Measurements from ENCODE around the gene DCAF12L2.

DCAF12L2 gene

DNA sequence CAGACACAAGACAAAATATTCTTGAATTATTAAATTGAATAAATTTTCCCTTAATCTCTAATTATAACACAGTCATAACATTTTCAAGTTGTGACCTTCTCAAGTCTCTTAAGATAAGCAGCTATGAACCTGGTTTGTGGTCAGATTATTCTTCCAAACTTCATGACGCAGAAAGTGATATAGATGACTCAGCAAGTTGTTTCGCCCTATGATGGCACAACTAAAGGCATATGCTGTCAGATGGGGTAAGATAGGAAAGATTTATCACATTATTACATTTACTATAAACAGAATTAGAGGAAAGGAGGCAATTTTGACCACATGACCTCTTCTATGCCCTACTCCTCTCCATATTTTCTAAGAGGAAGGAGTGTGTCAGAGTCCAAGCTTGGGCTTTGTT is 4.6 kb upstream of the DCAF12L2 start:
- Histone ChIP-seq H3K27ac (ENCODE audit: low read depth, low read length, poor library complexity, severe bottlenecking) (no peak overlapping the region), H3K4me3 (ENCODE audit: low read depth, low read length, poor library complexity, severe bottlenecking) (no peak overlapping the region), H3K9ac (ENCODE audit: low read length) (no peak overlapping the region), H3K79me2 (ENCODE audit: insufficient read depth, low read length) (no peaks in the 10 kb centered on the region), H3F3A (ENCODE audit: insufficient read depth, low read length) (no peaks in the 10 kb centered on the region), H2AFZ (ENCODE audit: low read length) (no peak overlapping the region), H3K9me2 (ENCODE audit: low read depth, low read length) (no peaks in the 10 kb centered on the region), H3K9me3 (ENCODE audit: low read length) (no peaks in the 10 kb centered on the region), H4K20me1 (ENCODE audit: insufficient read depth, low read length) (no peaks in the 10 kb centered on the region), H3K36me3 (ENCODE audit: insufficient read depth, low read length) (no peaks in the 10 kb centered on the region), H3K4me1 (ENCODE audit: insufficient read depth, low read length, severe bottlenecking) (no peaks in the 10 kb centered on the region), H3K27me3 (ENCODE audit: insufficient read depth, low read length) (no peaks in the 10 kb centered on the region), H3K4me2 (ENCODE audit: low read length) (no peak overlapping the region)
- TF ChIP-seq, protein P1, sequence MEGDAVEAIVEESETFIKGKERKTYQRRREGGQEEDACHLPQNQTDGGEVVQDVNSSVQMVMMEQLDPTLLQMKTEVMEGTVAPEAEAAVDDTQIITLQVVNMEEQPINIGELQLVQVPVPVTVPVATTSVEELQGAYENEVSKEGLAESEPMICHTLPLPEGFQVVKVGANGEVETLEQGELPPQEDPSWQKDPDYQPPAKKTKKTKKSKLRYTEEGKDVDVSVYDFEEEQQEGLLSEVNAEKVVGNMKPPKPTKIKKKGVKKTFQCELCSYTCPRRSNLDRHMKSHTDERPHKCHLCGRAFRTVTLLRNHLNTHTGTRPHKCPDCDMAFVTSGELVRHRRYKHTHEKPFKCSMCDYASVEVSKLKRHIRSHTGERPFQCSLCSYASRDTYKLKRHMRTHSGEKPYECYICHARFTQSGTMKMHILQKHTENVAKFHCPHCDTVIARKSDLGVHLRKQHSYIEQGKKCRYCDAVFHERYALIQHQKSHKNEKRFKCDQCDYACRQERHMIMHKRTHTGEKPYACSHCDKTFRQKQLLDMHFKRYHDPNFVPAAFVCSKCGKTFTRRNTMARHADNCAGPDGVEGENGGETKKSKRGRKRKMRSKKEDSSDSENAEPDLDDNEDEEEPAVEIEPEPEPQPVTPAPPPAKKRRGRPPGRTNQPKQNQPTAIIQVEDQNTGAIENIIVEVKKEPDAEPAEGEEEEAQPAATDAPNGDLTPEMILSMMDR (IDR thresholded peaks at IDR 0.05; ENCODE audit: low read length): no peak
- TF ChIP-seq EZH2 (IDR thresholded peaks at IDR 0.05; ENCODE audit: borderline replicate concordance, low read length): no peak

DNA sequence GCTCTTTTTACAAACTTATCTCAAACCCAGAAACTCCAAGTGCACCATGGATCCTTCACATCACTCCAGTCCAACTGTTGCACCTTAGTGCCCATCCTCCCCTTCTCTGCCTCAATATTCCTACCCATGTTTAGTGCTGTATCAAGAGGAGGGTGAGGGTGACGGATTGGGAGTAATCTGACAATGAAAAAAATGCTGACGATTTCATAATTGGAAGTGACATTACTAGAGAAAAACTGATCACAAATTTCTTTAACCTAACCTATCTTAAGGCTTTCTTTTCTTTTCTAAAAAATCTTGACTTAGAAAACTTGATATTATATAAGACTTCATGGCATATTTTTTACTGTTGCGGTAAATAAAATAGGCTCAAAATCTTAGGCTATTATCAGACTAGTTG is 1.5 kb upstream of the DCAF12L2 start:
- Histone ChIP-seq H2AFZ (ENCODE audit: low read length) (no peak overlapping the region), H3K4me1 (ENCODE audit: insufficient read depth, low read length, severe bottlenecking) (no peaks in the 10 kb centered on the region), H3K27ac (ENCODE audit: low read depth, low read length, poor library complexity, severe bottlenecking) (no peak overlapping the region), H3K4me3 (ENCODE audit: low read depth, low read length, poor library complexity, severe bottlenecking) (no peak overlapping the region), H3K9ac (ENCODE audit: low read length) (no peak overlapping the region), H3K79me2 (ENCODE audit: insufficient read depth, low read length) (no peaks in the 10 kb centered on the region), H4K20me1 (ENCODE audit: insufficient read depth, low read length) (no peaks in the 10 kb centered on the region), H3K4me2 (ENCODE audit: low read length) (no peak overlapping the region), H3K9me3 (ENCODE audit: low read length) (no peaks in the 10 kb centered on the region), H3K27me3 (ENCODE audit: insufficient read depth, low read length) (no peaks in the 10 kb centered on the region), H3K36me3 (ENCODE audit: insufficient read depth, low read length) (no peaks in the 10 kb centered on the region), H3F3A (ENCODE audit: insufficient read depth, low read length) (no peaks in the 10 kb centered on the region), H3K9me2 (ENCODE audit: low read depth, low read length) (no peaks in the 10 kb centered on the region)
- TF ChIP-seq EZH2 (IDR thresholded peaks at IDR 0.05; ENCODE audit: borderline replicate concordance, low read length): no peak
- TF ChIP-seq, protein P1 (IDR thresholded peaks at IDR 0.05; ENCODE audit: low read length): no peak

DNA sequence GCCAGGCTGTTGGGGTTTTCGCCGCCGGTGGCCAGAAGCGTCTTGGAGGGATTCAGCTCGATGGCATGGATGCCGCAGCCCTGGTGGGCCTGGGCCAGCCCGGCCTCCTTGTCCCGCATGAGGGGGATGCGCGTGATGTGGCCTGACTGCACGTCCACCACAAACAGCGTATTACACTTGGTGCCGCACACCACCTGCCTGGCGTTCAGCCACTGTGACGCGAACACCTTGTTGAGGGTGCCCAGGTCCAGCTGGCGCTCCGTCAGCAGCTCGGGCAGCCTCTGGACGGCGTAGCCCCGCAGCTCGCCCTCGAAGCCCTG is 728 bp downstream of the DCAF12L2 start:
- no peaks in the 10 kb centered on the region for H3K36me3 ChIP-seq (ENCODE audit: insufficient read depth, low read length)
- H3K27me3 ChIP-seq (ENCODE audit: insufficient read depth, low read length): no peaks in the 10 kb centered on the region
- H3K4me1 ChIP-seq (ENCODE audit: insufficient read depth, low read length, severe bottlenecking): no peaks in the 10 kb centered on the region
- no peak overlapping the region for H3K4me3 ChIP-seq (ENCODE audit: low read depth, low read length, poor library complexity, severe bottlenecking)
- no peaks in the 10 kb centered on the region for H3F3A ChIP-seq (ENCODE audit: insufficient read depth, low read length)
- H3K79me2 ChIP-seq (ENCODE audit: insufficient read depth, low read length): no peaks in the 10 kb centered on the region
- H2AFZ ChIP-seq (ENCODE audit: low read length): no peak overlapping the region
- H3K27ac ChIP-seq (ENCODE audit: low read depth, low read length, poor library complexity, severe bottlenecking): no peak overlapping the region
- no peak overlapping the region for H3K9ac ChIP-seq (ENCODE audit: low read length)
- H3K9me2 ChIP-seq (ENCODE audit: low read depth, low read length): no peaks in the 10 kb centered on the region
- H4K20me1 ChIP-seq (ENCODE audit: insufficient read depth, low read length): no peaks in the 10 kb centered on the region
- TF ChIP-seq EZH2 (IDR thresholded peaks at IDR 0.05; ENCODE audit: borderline replicate concordance, low read length): no peak
- TF ChIP-seq, protein P1 (IDR thresholded peaks at IDR 0.05; ENCODE audit: low read length): no peak
- H3K9me3 ChIP-seq (ENCODE audit: low read length): no peaks in the 10 kb centered on the region
- H3K4me2 ChIP-seq (ENCODE audit: low read length): no peak overlapping the region

Measured in OCI-LY1 (cell line).